Neuronal stem cell (in vitro differentiated cells): ENCODE measurements around the gene FAM181A.

Source experiments
- DNase-seq: peaks from one replicate; pipeline ENCODE4 v3.0.0-alpha.2; 2013; ENCODE audit warnings: low spot score
- H2AFZ ChIP-seq: one replicate; pipeline ENCODE4 v1.6.1; 2013; ENCODE audit warnings: mild to moderate bottlenecking, low read length, inconsistent platforms
- H2AK5ac ChIP-seq: 2 replicates; pipeline ENCODE4 v1.6.1; 2013; ENCODE audit warnings: low read depth, mild to moderate bottlenecking, inconsistent platforms, low read length, moderate library complexity, mixed read lengths
- H2BK120ac ChIP-seq: 2 replicates; pipeline ENCODE4 v1.6.1; 2013; ENCODE audit warnings: low read depth, mild to moderate bottlenecking, inconsistent platforms, low read length, moderate library complexity, mixed read lengths
- H2BK12ac ChIP-seq: one replicate; pipeline ENCODE4 v1.6.1; 2013; ENCODE audit warnings: low read length, inconsistent platforms
- H2BK15ac ChIP-seq: 2 replicates; pipeline ENCODE4 v1.6.1; 2013; ENCODE audit warnings: mild to moderate bottlenecking, low read length, inconsistent platforms, mixed read lengths
- H2BK5ac ChIP-seq: one replicate; pipeline ENCODE4 v1.6.1; 2013; ENCODE audit warnings: inconsistent platforms, mild to moderate bottlenecking, low read length, moderate library complexity
- H3K14ac ChIP-seq: one replicate; pipeline ENCODE4 v1.6.1; 2013; ENCODE audit warnings: low read length, inconsistent platforms
- H3K18ac ChIP-seq: 2 replicates; pipeline ENCODE4 v1.6.1; 2013; ENCODE audit warnings: low read length, inconsistent platforms
- H3K23ac ChIP-seq: 2 replicates; pipeline ENCODE4 v1.6.1; 2013; ENCODE audit warnings: low read depth, mild to moderate bottlenecking, mixed read lengths, low read length, inconsistent platforms; ENCODE audit not compliant: poor library complexity
- H3K27ac ChIP-seq: replicated peaks from 3 replicates; pipeline ENCODE4 v1.5.1; 2013; ENCODE audit warnings: low read length, inconsistent platforms
- H3K27me3 ChIP-seq, 3 experiments: 2 replicates each; pipeline ENCODE4 v1.6.1; 2013; ENCODE audit warnings: low read length in 3 of 3, mild to moderate bottlenecking in 2 of 3, inconsistent platforms in 1 of 3, low read depth in 1 of 3, mixed read lengths in 1 of 3, moderate library complexity in 1 of 3; ENCODE audit not compliant: control insufficient read depth in 3 of 3, insufficient read depth in 3 of 3
- H3K36me3 ChIP-seq, 2 donors: replicated peaks in 1 of 2; 2 replicates each; pipeline ENCODE4 v1.6.1; 2013; ENCODE audit warnings: low read length in 2 of 2; ENCODE audit not compliant: control insufficient read depth in 2 of 2, insufficient read depth in 2 of 2
- H3K4ac ChIP-seq: 2 replicates; pipeline ENCODE4 v1.6.1; 2013; ENCODE audit warnings: inconsistent platforms, mild to moderate bottlenecking, low read length, moderate library complexity
- H3K4me1 ChIP-seq, 2 donors: 1 replicate in 1 of 2; 2 replicates in 1 of 2; pipeline ENCODE4 v1.6.1; 2013; ENCODE audit warnings: low read length in 2 of 2, low read depth in 1 of 2; ENCODE audit not compliant: control insufficient read depth in 2 of 2, insufficient read depth in 1 of 2
- H3K4me2 ChIP-seq: one replicate; pipeline ENCODE4 v1.6.1; 2013; ENCODE audit warnings: mild to moderate bottlenecking, low read length, inconsistent platforms; ENCODE audit not compliant: insufficient read depth, poor library complexity, severe bottlenecking
- H3K4me3 ChIP-seq, 2 donors: 2 replicates each; pipeline ENCODE4 v1.5.1; 2013; ENCODE audit warnings: low read length in 2 of 2, mild to moderate bottlenecking in 2 of 2, inconsistent platforms in 1 of 2, moderate library complexity in 1 of 2
- H3K79me1 ChIP-seq: one replicate; pipeline ENCODE4 v1.6.1; 2013; ENCODE audit warnings: low read depth, mild to moderate bottlenecking, inconsistent platforms, low read length, moderate library complexity
- H3K9ac ChIP-seq: one replicate; pipeline ENCODE4 v1.6.1; 2013; ENCODE audit warnings: mild to moderate bottlenecking, low read depth, low read length, inconsistent platforms; ENCODE audit not compliant: poor library complexity
- H3K9me3 ChIP-seq, 2 donors: replicated peaks in 1 of 2; 2 replicates each; pipeline versions ENCODE3 to v1.6.1; 2013; ENCODE audit warnings: low read length in 2 of 2, mild to moderate bottlenecking in 2 of 2, inconsistent platforms in 1 of 2, low read depth in 1 of 2, mixed read lengths in 1 of 2, moderate library complexity in 1 of 2; ENCODE audit not compliant: control insufficient read depth in 2 of 2, insufficient read depth in 1 of 2
- H4K8ac ChIP-seq: one replicate; pipeline ENCODE4 v1.6.1; 2013; ENCODE audit warnings: low read depth, mild to moderate bottlenecking, inconsistent platforms, low read length, moderate library complexity
- H4K91ac ChIP-seq: one replicate; pipeline ENCODE4 v1.6.1; 2013; ENCODE audit warnings: low read length, low read depth, mild to moderate bottlenecking, inconsistent platforms; ENCODE audit not compliant: poor library complexity
- WGBS, 2 donors: extraction: QIAGEN DNeasy Blood & Tissue Kit; methylation state at CpG; one replicate each; pipeline ENCODE4 v1.1.7; 2013; ENCODE audit warnings: missing lambda C conversion rate in 2 of 2, mixed read lengths in 1 of 2; ENCODE audit not compliant: insufficient read length in 2 of 2, insufficient replicate concordance in 1 of 2; ENCODE audit errors: extremely low coverage in 2 of 2; 5-methylcytosine and 5-hydroxymethylcytosine counted together

The FAM181A gene

DNA sequence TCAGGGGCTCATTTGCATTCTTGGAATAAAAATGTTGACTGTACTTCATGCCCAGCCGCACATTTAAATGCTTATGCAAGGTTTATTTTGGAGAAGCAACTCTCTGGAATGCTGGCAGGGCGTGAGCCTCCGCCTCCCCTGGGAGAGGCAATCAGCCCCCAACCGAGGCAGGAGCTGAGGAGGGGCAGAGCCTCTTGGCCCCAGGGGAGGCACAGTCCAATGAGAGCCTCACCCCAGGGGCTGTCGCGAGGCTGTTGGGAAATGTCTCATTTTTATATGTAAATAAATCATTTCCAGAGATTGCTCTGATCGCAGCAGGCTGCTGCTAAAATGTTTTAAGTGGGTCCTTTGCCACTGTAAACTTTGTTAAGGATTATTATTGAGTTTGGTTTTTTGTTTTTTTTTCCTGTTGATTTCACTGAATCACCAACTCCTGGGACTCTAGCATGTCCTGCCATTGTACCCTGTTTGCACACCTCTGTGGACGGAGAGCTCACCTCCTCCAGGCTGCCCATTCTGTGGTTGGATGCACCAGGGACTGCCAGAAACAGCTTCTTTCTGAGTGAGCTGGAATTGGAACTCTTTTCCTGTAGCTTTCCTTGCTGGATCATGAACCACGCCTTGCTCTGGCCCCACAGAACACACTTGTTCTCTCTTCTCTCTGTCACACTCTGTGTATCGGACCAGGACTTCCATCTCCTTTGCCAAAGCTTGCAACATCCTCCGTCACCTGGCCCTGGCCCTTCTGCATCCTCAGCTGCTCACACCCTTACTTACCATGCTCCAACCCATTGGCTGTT, 46.9 kb upstream of the FAM181A start:
- no peak overlapping the region for H3K9ac ChIP-seq
- no peak overlapping the region for H3K4me2 ChIP-seq
- no peak overlapping the region for H3K14ac ChIP-seq
- no peak overlapping the region for H2BK12ac ChIP-seq
- H2AK5ac ChIP-seq: no peak overlapping the region
- H2BK120ac ChIP-seq: no peak overlapping the region
- no peak for DNase-seq
- no peaks in the 10 kb centered on the region for H3K36me3 ChIP-seq
- no peaks in the 10 kb centered on the region for H3K9me3 ChIP-seq
- no peak overlapping the region for H3K23ac ChIP-seq
- no peak overlapping the region for H3K4me3 ChIP-seq
- no peak overlapping the region for H3K27ac ChIP-seq
- H2BK5ac ChIP-seq: no peak overlapping the region
- H3K4me1 ChIP-seq: no peaks in the 10 kb centered on the region
- H3K4ac ChIP-seq: no peak overlapping the region
- H3K79me1 ChIP-seq: no peaks in the 10 kb centered on the region
- H2BK15ac ChIP-seq: no peak overlapping the region
- H3K27me3 ChIP-seq: no peaks in the 10 kb centered on the region
- H3K18ac ChIP-seq: no peak overlapping the region
- no peak overlapping the region for H2AFZ ChIP-seq
- no CpG with 5 or more reads among the region's 11 CpGs for WGBS, 2 donors
- H4K8ac ChIP-seq: no peak overlapping the region
- H4K91ac ChIP-seq: no peak overlapping the region

DNA sequence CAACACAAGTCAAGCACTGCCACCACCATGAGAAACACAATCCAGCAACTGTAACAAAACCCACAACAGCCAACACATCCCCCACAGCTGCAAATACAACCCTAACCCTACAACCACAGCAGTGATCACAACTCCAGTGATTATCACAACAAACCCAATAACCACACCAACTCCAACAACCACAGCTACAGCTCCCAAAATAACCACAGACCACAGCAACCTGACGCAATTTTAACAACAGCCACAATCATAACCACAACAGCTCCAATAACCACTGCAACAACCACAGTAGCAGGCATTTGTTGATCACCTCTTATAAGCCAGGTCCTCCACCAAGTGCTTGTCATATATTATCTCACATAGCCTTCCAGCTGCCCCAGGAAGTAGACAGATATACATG, 42.2 kb upstream of the FAM181A start:
- no peak overlapping the region for H2AFZ ChIP-seq
- no peak overlapping the region for H3K14ac ChIP-seq
- WGBS, 2 donors: no CpG with 5 or more reads among the region's 1 CpG
- H3K4me2 ChIP-seq: no peak overlapping the region
- H2BK5ac ChIP-seq: no peak overlapping the region
- no peak overlapping the region for H2BK120ac ChIP-seq
- H4K91ac ChIP-seq: no peak overlapping the region
- H2BK15ac ChIP-seq: no peak overlapping the region
- H3K18ac ChIP-seq: no peak overlapping the region
- no peak overlapping the region for H3K9ac ChIP-seq
- no peaks in the 10 kb centered on the region for H3K4me1 ChIP-seq
- no peak overlapping the region for H3K4me3 ChIP-seq
- H2BK12ac ChIP-seq: no peak overlapping the region
- no peak overlapping the region for H3K4ac ChIP-seq
- no peaks in the 10 kb centered on the region for H3K36me3 ChIP-seq
- peaks cover 0 to 14% (median 0%) of the 10 kb centered on the region in 3 experiments for H3K27me3 ChIP-seq
- H3K23ac ChIP-seq: no peak overlapping the region
- no peaks in the 10 kb centered on the region for H3K9me3 ChIP-seq
- no peak overlapping the region for H3K27ac ChIP-seq
- no peak for DNase-seq
- no peak overlapping the region for H2AK5ac ChIP-seq
- H4K8ac ChIP-seq: no peak overlapping the region
- no peaks in the 10 kb centered on the region for H3K79me1 ChIP-seq

DNA sequence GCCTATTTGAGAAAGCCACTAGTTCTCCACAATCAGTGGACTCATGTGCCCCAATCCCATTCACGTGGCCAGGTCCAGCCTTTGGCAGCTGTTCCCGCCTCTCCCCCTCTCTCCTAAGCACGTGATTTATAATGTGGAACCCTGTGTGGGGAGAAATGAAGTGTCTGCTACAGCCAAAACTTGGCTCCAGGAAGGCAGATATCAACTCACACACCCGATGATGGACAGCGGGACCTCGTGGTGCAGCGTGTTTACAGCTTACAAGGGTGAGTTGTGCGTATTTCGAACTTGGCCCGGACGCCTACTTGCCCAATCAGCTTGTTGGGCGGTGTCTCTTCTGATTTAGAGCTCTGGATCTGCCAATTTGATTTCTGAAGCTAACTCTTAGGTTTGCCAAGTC, 38.1 kb upstream of the FAM181A start:
- H3K27me3 ChIP-seq: peaks cover 0 to 31% (median 0%) of the 10 kb centered on the region in 3 experiments
- peaks cover 8% of the 10 kb centered on the region in 2 donors for H3K4me1 ChIP-seq
- no CpG with 5 or more reads among the region's 12 CpGs for WGBS, 2 donors
- no peak overlapping the region for H2BK15ac ChIP-seq
- no peak overlapping the region for H2BK120ac ChIP-seq
- no peak overlapping the region for H2AFZ ChIP-seq
- H3K9me3 ChIP-seq: no peaks in the 10 kb centered on the region
- H3K23ac ChIP-seq: no peak overlapping the region
- no peaks in the 10 kb centered on the region for H3K79me1 ChIP-seq
- no peak overlapping the region for H4K91ac ChIP-seq
- no peak overlapping the region for H2BK12ac ChIP-seq
- no peak overlapping the region for H3K4me2 ChIP-seq
- no peak overlapping the region for H3K9ac ChIP-seq
- no peak overlapping the region for H3K4ac ChIP-seq
- H2AK5ac ChIP-seq: no peak overlapping the region
- no peak overlapping the region for H4K8ac ChIP-seq
- no peak overlapping the region for H3K4me3 ChIP-seq
- no peak overlapping the region for H3K27ac ChIP-seq
- no peak overlapping the region for H3K18ac ChIP-seq
- no peak overlapping the region for H2BK5ac ChIP-seq
- H3K36me3 ChIP-seq: no peaks in the 10 kb centered on the region
- DNase-seq: no peak
- H3K14ac ChIP-seq: no peak overlapping the region

DNA sequence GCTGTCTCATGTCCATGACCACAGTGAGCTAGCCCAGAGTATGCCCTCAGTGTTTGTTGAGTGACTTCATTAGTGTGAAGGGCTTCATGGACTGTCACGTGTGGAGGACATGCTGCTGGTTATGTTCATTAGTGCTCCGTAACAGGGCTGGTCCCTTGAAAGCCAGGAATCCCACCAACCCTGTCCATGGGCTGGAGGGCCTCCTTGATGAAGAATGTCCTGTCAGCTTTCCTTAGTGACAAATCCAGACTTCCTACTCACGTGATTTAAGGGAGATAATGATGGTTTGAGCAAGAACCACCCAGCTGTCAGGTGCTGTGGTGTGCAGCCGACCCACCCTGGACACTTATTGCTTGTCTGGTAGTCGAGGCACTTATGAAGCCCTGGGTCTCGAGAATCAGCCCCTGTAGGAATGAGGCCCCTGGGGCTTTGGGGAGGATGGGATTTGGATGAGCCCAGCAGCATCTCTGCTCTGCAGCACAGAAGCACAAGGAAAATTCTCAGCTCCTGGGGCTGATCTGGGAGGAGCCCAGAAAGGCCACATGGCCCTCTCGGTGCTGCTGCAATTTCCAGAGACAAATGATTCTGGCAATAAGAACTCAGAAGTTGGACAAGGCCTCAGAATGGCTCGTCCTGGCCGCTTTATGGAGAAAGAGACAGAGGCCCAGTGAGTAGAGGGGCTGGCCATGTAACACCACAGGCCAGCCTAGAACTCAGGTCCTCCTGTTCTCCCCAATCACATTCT, 37.2 kb upstream of the FAM181A start:
- no peaks in the 10 kb centered on the region for H3K79me1 ChIP-seq
- H3K4me2 ChIP-seq: no peak overlapping the region
- H3K4ac ChIP-seq: no peak overlapping the region
- H2AFZ ChIP-seq: no peak overlapping the region
- no peaks in the 10 kb centered on the region for H3K9me3 ChIP-seq
- peak overlapping the region; percentile 18 for H2BK15ac ChIP-seq
- H4K8ac ChIP-seq: no peak overlapping the region
- H2BK5ac ChIP-seq: no peak overlapping the region
- peaks cover 10 to 15% of the 10 kb centered on the region in 2 donors for H3K4me1 ChIP-seq
- WGBS, 2 donors: no CpG with 5 or more reads among the region's 9 CpGs
- H3K27me3 ChIP-seq: peaks cover 0 to 31% (median 0%) of the 10 kb centered on the region in 3 experiments
- peak overlapping the region; percentile 36 for H3K18ac ChIP-seq
- H2BK12ac ChIP-seq: no peak overlapping the region
- H2BK120ac ChIP-seq: no peak overlapping the region
- no peaks in the 10 kb centered on the region for H3K36me3 ChIP-seq
- DNase-seq: no peak
- H2AK5ac ChIP-seq: no peak overlapping the region
- H3K14ac ChIP-seq: no peak overlapping the region
- H3K23ac ChIP-seq: no peak overlapping the region
- H3K27ac ChIP-seq: no peak overlapping the region
- H4K91ac ChIP-seq: no peak overlapping the region
- H3K9ac ChIP-seq: no peak overlapping the region
- H3K4me3 ChIP-seq: no peak overlapping the region
